Lung (tissue), 16 donors: ENCODE measurements around the gene SLC6A18. TPM values are rescaled to one million over a fixed set of nuclear protein-coding genes. Genes with fewer than 3 reads are reported as not detected.

Experiments used
- ATAC-seq: fragments of 200-7000 bp; cut with Tn5 transposase; one replicate; pipeline ENCODE4 v1.9.1; 2020; ENCODE audit warnings: moderate number of reproducible peaks; ENCODE audit not compliant: insufficient read depth, low FRiP score
- DNase-seq, 3 donors: peaks; one replicate each; pipeline ENCODE4 v3.0.0-alpha.2; 2013 to 2017
- H3K27ac ChIP-seq, 2 donors: one replicate each; pipeline ENCODE4 v1.5.1; 2013; ENCODE audit warnings: mild to moderate bottlenecking in 2 of 2, moderate library complexity in 2 of 2, control low read depth in 1 of 2, inconsistent platforms in 1 of 2, low read depth in 1 of 2, low read length in 1 of 2
- H3K27me3 ChIP-seq, 3 donors: one replicate each; pipeline ENCODE4 v1.5.1; 2013; ENCODE audit warnings: low read length in 2 of 3; ENCODE audit not compliant: control insufficient read depth in 3 of 3, insufficient read depth in 3 of 3
- H3K36me3 ChIP-seq, 4 donors: one replicate each; pipeline ENCODE4 v1.5.1; 2013; ENCODE audit warnings: low read length in 4 of 4, mild to moderate bottlenecking in 1 of 4, moderate library complexity in 1 of 4; ENCODE audit not compliant: control insufficient read depth in 4 of 4, insufficient read depth in 4 of 4
- H3K4me1 ChIP-seq, 5 donors: one replicate each; pipeline ENCODE4 v1.5.1; 2013; ENCODE audit warnings: low read length in 5 of 5, mild to moderate bottlenecking in 2 of 5, moderate library complexity in 1 of 5; ENCODE audit not compliant: control insufficient read depth in 5 of 5, insufficient read depth in 5 of 5
- H3K4me3 ChIP-seq: one replicate; pipeline ENCODE4 v1.5.1; 2013; ENCODE audit warnings: mild to moderate bottlenecking, control low read depth, moderate library complexity
- H3K9ac ChIP-seq, 2 donors: one replicate each; pipeline ENCODE4 v1.5.1; 2013; ENCODE audit warnings: low read length in 2 of 2, control low read depth in 1 of 2; ENCODE audit not compliant: insufficient read depth in 1 of 2
- H3K9me3 ChIP-seq, 4 donors: one replicate each; pipeline ENCODE4 v1.5.1; 2013; ENCODE audit warnings: low read length in 3 of 4, mild to moderate bottlenecking in 1 of 4, moderate library complexity in 1 of 4; ENCODE audit not compliant: control insufficient read depth in 4 of 4, insufficient read depth in 3 of 4
- WGBS, 2 donors: extraction: QIAGEN DNeasy Blood & Tissue Kit; methylation state at CpG; one replicate each; pipeline ENCODE4 v1.1.7; 2013; 5-methylcytosine and 5-hydroxymethylcytosine counted together
- long read RNA-seq, 5 donors: transcript quantifications; one replicate each; lab custom pipeline, GENCODE V29; 2026
- polyA plus RNA-seq, 2 donors: library from polyadenylated mRNA; stranded (reverse); fragments of 200-250 nt; gene quantifications; one replicate each; pipeline ENCODE4 v1.2.1, GENCODE V29; 2013
- total RNA-seq, 2 donors: library from RNA; depleted of rRNA in 1 of 2; stranded (reverse); fragments of >200 nt in 1 of 2; gene quantifications; one replicate each; pipeline ENCODE4 v1.2.1, GENCODE V29; 2014 to 2021
- TF ChIP-seq, protein P1 (sequence below): IDR thresholded peaks from 2 replicates; pipeline ENCODE4 v1.5.1; 2012; ENCODE audit warnings: mild to moderate bottlenecking; ENCODE audit errors: control extremely low read depth, extremely low read depth
- donor health status: control.
- donor health status: control.
- donor health status: Bipolar disorder and iron deficiency.
- donor health status: healthy.
- donor health status: DM: yes; HTN: yes; CAD: no.

Gene SLC6A18, protein sequence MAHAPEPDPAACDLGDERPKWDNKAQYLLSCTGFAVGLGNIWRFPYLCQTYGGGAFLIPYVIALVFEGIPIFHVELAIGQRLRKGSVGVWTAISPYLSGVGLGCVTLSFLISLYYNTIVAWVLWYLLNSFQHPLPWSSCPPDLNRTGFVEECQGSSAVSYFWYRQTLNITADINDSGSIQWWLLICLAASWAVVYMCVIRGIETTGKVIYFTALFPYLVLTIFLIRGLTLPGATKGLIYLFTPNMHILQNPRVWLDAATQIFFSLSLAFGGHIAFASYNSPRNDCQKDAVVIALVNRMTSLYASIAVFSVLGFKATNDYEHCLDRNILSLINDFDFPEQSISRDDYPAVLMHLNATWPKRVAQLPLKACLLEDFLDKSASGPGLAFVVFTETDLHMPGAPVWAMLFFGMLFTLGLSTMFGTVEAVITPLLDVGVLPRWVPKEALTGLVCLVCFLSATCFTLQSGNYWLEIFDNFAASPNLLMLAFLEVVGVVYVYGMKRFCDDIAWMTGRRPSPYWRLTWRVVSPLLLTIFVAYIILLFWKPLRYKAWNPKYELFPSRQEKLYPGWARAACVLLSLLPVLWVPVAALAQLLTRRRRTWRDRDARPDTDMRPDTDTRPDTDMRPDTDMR
- total RNA-seq (not detected), polyA plus RNA-seq (not detected)
- long read RNA-seq, donor 1 = 0 reads
- long read RNA-seq, donor 2 = 0 reads
- long read RNA-seq, donor 3 = 0 reads
- long read RNA-seq, donor 4 = 0 reads
- long read RNA-seq, donor 5 = 0 reads

DNA sequence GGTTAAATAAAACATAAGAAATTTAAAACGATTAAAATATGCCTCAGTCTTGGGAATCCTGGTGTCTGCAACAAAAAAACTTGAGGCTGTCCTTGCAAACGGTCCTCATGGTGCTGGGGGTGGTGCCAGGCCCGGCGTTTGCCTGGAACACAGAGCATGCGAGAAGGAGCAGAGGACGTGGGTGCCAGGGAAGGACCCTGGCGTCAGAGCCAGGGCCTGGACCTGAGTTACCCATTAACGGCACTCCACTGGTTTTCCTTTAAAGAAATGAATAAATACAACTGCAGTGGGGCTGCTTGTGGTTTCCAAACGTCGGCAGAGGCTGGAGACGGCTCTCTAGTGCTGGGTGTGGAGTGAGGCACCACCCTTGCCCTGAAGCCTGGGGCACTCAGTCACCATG is at the start of gene SLC6A18:
TSS of gene SLC6A18 (plus strand) at position 301 of the 400 bp plus-strand sequence. CDS start at position 398, 97 bp downstream.
- ATAC-seq (no peak), DNase-seq (peak in 1 of 3 donors; percentile 26)
- H3K4me1 ChIP-seq = no peaks in the 10 kb centered on the region
- no peak within 1 kb of the TSS for H3K4me3 ChIP-seq
- no peak within 1 kb of the TSS for H3K27ac ChIP-seq
- 68 to 79% methylated on average over 11 of the region's 11 CpGs for WGBS, 2 donors
- peaks cover 0 to 6% (median 0%) of the 10 kb centered on the region in 3 donors for H3K27me3 ChIP-seq
- TF ChIP-seq, protein P1, sequence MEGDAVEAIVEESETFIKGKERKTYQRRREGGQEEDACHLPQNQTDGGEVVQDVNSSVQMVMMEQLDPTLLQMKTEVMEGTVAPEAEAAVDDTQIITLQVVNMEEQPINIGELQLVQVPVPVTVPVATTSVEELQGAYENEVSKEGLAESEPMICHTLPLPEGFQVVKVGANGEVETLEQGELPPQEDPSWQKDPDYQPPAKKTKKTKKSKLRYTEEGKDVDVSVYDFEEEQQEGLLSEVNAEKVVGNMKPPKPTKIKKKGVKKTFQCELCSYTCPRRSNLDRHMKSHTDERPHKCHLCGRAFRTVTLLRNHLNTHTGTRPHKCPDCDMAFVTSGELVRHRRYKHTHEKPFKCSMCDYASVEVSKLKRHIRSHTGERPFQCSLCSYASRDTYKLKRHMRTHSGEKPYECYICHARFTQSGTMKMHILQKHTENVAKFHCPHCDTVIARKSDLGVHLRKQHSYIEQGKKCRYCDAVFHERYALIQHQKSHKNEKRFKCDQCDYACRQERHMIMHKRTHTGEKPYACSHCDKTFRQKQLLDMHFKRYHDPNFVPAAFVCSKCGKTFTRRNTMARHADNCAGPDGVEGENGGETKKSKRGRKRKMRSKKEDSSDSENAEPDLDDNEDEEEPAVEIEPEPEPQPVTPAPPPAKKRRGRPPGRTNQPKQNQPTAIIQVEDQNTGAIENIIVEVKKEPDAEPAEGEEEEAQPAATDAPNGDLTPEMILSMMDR = no peak
- H3K9ac ChIP-seq = no peak within 1 kb of the TSS
- H3K36me3 ChIP-seq = no peaks in the 10 kb centered on the region
- peaks cover 0 to 2% (median 0%) of the 10 kb centered on the region in 4 donors for H3K9me3 ChIP-seq

DNA sequence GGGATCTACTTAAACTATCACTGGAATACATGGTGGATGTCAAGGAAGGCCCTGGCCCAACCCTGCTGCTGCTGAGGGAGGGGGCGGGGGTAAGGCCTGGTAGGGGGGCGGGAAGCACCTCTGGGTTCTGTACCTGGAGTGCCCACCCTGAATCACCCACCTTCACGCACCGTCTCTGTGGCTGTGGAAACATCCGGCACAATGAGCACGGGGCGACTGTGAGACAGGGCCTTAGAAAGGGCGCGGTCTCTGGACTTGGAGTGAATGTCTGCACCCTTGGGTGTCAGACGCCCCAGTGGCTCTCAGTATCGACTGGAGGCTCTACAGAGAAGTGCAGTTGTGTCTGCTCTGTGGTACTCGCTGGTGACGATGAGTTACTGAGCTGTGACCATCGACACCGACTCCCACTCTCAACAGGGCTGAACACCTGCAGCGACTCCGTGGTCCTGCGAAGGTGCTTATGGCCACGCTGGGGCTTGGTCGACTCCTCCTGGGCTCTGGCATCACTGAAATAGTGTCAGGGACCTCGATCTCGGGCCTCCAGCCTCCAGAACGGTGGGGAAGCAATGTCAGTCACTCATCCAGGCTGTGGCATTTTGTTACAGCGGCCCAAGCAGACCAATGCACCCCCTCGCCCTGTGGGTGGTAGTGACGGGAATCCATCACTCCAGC is 49.2 kb upstream of the SLC6A18 start:
- Histone ChIP-seq H3K27ac (no peak overlapping the region), H3K4me3 (no peak overlapping the region), H3K36me3 (no peaks in the 10 kb centered on the region), H3K9ac (no peak overlapping the region), H3K27me3 (no peaks in the 10 kb centered on the region), H3K4me1 (no peaks in the 10 kb centered on the region), H3K9me3 (no peaks in the 10 kb centered on the region)
- DNase-seq (no peak), ATAC-seq (no peak)
- TF ChIP-seq, protein P1 = no peak
- WGBS, 2 donors = 91 to 94% methylated on average over 26 of the region's 26 CpGs

DNA sequence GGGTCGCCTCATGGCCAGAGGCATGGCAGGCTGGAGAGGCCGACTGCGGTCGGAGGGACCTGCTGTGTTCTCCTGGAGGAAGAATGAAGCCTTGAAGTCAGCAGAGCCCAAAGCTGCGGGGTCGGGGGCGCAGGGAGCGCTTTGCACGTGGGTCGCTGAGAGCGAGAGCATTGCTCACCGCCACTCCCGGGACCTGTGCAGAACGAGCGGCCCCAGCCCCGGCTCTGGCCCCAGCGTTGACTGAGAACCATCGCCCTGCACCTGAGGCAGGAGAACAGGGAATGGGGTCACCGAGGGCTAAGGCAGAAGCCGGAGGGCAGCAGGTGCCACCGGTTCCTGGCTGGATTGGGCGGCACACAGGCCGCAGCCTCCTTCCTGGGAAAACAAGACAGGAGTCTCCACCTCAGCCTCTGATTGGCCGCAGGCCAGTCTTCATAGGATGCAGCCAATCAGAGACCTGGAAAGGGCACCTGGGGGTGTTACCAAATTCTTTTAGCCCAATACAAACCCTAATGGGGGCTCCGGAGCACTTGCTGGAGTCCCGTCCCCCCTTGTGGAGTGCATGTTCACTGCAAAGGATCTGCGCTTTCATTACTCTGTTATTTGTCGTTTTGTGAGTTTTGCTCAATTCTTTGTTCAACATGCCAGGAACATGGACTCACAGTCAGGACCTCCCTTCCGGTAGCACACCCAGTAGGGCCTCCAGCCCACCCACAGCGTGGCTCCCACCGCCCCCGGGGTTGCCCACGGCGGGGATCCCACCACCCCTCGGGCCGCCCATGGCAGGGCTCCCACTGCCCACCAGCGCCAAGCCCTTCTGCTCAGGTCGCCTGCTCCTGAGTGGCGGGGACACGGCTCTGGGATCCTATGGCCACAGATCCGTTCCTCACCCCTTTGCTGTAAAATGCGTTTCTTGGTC is 48.4 kb upstream of the SLC6A18 start:
- no peaks in the 10 kb centered on the region for H3K36me3 ChIP-seq
- H3K4me1 ChIP-seq = no peaks in the 10 kb centered on the region
- no peak for DNase-seq
- ATAC-seq = no peak
- WGBS, 2 donors = 87 to 90% methylated on average over 42 of the region's 42 CpGs
- H3K9ac ChIP-seq = no peak overlapping the region
- no peak overlapping the region for H3K27ac ChIP-seq
- TF ChIP-seq, protein P1 = no peak
- no peak overlapping the region for H3K4me3 ChIP-seq
- H3K27me3 ChIP-seq = no peaks in the 10 kb centered on the region
- no peaks in the 10 kb centered on the region for H3K9me3 ChIP-seq
